SU-DHL-6 (cell line): ENCODE data around the gene KLHL22.

Source experiments
- EZH2phosphoT487 ChIP-seq: fragments of 200-600 bp; sonication (generic), shearing (Covaris generic); conservative IDR thresholded peaks from 2 replicates; pipeline ENCODE4 v1.6.1; 2018; ENCODE audit warnings: mild to moderate bottlenecking, antibody characterized with exemption, low read length, moderate library complexity, mixed read lengths
- TF ChIP-seq, protein P1 (sequence below): fragments of 200-600 bp; sonication (generic); IDR thresholded peaks from one replicate; pipeline ENCODE4 v1.5.1; 2017; ENCODE audit warnings: antibody characterized with exemption, mild to moderate bottlenecking, low read length, moderate library complexity; ENCODE audit not compliant: insufficient read depth, poor library complexity, severe bottlenecking

DNA sequence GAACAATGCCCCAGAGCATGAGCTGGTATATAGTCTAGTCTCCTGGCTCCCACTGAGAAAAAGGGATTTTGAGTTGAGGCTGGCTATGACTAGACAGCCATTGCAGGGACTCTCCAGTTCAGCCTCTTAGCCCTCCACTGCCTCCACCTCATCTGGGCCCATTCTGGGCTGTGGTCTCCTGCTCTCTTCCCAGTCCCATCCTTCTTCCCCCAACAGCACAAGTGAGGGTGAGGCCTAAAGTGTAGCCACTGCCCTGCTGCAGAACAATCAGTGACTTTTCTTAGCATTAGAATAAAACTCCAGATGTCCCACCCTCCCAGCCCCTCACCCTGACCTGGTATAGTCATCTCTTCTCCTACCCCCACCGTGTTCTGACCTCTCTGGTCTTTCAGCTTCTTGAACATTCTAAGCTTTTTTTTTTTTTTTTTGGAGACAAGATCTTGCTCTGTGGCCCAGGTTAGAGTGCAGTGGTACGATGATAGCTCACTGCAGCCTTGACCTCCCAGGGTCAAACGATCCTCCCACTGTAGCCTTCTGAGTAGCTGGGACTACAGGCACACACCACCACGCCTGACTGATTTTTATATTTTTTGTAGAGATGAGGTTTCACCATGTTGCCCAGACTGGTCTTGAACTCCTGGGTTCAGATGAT, 16.1 kb upstream of the KLHL22 start:
- TF ChIP-seq, protein P1, sequence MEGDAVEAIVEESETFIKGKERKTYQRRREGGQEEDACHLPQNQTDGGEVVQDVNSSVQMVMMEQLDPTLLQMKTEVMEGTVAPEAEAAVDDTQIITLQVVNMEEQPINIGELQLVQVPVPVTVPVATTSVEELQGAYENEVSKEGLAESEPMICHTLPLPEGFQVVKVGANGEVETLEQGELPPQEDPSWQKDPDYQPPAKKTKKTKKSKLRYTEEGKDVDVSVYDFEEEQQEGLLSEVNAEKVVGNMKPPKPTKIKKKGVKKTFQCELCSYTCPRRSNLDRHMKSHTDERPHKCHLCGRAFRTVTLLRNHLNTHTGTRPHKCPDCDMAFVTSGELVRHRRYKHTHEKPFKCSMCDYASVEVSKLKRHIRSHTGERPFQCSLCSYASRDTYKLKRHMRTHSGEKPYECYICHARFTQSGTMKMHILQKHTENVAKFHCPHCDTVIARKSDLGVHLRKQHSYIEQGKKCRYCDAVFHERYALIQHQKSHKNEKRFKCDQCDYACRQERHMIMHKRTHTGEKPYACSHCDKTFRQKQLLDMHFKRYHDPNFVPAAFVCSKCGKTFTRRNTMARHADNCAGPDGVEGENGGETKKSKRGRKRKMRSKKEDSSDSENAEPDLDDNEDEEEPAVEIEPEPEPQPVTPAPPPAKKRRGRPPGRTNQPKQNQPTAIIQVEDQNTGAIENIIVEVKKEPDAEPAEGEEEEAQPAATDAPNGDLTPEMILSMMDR = no peak
- TF ChIP-seq EZH2phosphoT487 = no peak
